Type B pancreatic cell (in vitro differentiated cells): ENCODE data around the gene NPTN. TPM values are rescaled to one million over a fixed set of nuclear protein-coding genes. Genes with fewer than 3 reads are reported as not detected.

Experiments
- DNase-seq: peaks from one replicate; pipeline ENCODE4 v3.0.0; 2021; ENCODE audit warnings: mixed read lengths; ENCODE audit not compliant: unreplicated experiment; ENCODE audit errors: extremely low spot score
- H3K27ac Mint-ChIP-seq: 2 replicates; pipeline ENCODE4 v1.8.0; 2021; ENCODE audit warnings: mild to moderate bottlenecking, mixed read lengths
- H3K27me3 Mint-ChIP-seq: 2 replicates; pipeline ENCODE4 v1.8.0; 2021; ENCODE audit warnings: mixed read lengths
- H3K36me3 Mint-ChIP-seq: 2 replicates; pipeline ENCODE4 v1.8.0; 2021; ENCODE audit warnings: mixed read lengths
- H3K4me1 Mint-ChIP-seq: one replicate; pipeline ENCODE4 v1.8.0; 2021; ENCODE audit warnings: mixed read lengths; ENCODE audit not compliant: unreplicated experiment
- H3K4me3 Mint-ChIP-seq: 2 replicates; pipeline ENCODE4 v1.8.0; 2021; ENCODE audit warnings: mild to moderate bottlenecking, mixed read lengths
- H3K9me3 Mint-ChIP-seq: 2 replicates; pipeline ENCODE4 v1.8.0; 2021; ENCODE audit warnings: mixed read lengths
- total RNA-seq: library from RNA; stranded (reverse); gene quantifications from 2 replicates; pipeline ENCODE4 v1.2.1, GENCODE V29; 2021; ENCODE audit warnings: low replicate concordance
- TF ChIP-seq, protein P1 (sequence below): fragments of 200-600 bp; sonication (generic); conservative IDR thresholded peaks from 2 replicates; pipeline ENCODE4 v1.5.0; 2021; ENCODE audit warnings: antibody characterized with exemption, mild to moderate bottlenecking

Gene NPTN
- total RNA-seq, 1 donor from 2014 or later = 89.6 TPM

DNA sequence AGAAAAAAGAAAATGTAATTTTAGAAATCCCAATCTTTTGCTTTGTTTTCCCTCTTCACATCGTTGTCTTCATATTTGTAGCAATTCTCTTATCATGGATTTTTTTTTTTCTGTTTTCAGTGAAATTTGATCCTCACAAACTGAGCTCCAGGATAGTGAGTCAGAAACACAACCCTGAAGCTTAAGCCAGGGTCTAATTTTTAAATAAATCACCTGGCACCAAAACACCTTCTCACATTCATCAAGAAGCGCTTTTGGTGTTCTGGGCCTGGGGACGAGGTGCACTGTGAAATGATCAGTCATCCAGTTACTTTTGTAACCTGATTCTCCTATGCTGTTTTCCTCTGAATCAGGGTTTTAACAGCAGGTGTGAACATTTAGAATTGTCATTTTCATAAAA, 102.5 kb downstream of the NPTN start:
- Mint-ChIP-seq H3K27ac (no peak overlapping the region), H3K9me3 (peaks cover 3% of the 10 kb centered on the region), H3K4me1 (no peaks in the 10 kb centered on the region), H3K4me3 (no peak overlapping the region), H3K36me3 (no peaks in the 10 kb centered on the region), H3K27me3 (no peaks in the 10 kb centered on the region)
- no peak for DNase-seq
- TF ChIP-seq, protein P1, sequence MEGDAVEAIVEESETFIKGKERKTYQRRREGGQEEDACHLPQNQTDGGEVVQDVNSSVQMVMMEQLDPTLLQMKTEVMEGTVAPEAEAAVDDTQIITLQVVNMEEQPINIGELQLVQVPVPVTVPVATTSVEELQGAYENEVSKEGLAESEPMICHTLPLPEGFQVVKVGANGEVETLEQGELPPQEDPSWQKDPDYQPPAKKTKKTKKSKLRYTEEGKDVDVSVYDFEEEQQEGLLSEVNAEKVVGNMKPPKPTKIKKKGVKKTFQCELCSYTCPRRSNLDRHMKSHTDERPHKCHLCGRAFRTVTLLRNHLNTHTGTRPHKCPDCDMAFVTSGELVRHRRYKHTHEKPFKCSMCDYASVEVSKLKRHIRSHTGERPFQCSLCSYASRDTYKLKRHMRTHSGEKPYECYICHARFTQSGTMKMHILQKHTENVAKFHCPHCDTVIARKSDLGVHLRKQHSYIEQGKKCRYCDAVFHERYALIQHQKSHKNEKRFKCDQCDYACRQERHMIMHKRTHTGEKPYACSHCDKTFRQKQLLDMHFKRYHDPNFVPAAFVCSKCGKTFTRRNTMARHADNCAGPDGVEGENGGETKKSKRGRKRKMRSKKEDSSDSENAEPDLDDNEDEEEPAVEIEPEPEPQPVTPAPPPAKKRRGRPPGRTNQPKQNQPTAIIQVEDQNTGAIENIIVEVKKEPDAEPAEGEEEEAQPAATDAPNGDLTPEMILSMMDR = no peak

DNA sequence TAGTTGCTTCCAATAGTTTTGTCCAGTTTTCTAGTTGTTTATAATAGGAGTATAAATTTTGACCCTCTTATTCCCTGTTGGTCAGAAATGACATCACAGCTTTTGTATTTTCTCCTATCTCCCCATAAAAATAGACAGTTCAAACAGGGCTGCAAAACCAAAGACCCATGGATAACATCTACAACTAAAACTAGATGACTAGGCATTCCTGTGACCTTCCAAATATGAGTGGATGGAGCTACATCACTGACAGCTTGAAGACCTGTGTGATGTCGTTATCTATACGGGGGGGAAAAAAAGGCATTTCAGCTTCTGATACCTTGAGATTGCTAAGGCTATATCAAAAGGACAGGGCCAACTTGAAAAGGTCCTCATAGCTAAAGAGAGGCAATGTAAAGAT, 105.6 kb downstream of the NPTN start:
- Mint-ChIP-seq H3K4me3 (no peak overlapping the region), H3K27ac (no peak overlapping the region), H3K36me3 (no peaks in the 10 kb centered on the region), H3K4me1 (no peaks in the 10 kb centered on the region), H3K9me3 (peaks cover 3% of the 10 kb centered on the region), H3K27me3 (no peaks in the 10 kb centered on the region)
- no peak for DNase-seq
- TF ChIP-seq, protein P1 = no peak

DNA sequence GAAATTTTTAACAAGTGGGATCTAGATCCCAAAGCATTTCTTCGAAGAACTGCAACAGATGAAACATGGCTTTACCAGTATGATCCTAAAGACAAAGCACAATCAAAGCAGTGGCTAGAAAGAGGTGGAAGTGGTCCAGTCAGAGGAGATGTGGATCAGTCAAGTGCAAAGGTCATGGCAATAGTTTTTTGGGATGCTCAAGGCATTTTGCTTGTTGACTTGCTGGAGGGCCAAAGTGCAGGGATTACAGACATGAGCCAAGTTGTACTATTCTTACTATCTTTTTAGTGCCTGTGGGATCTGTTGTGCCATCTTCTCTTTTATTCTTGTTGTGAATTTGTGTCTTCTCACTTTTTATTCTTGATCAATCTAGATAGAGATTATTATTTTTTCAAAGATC, 108.3 kb downstream of the NPTN start:
- Mint-ChIP-seq H3K36me3 (no peaks in the 10 kb centered on the region), H3K27ac (no peak overlapping the region), H3K4me1 (no peaks in the 10 kb centered on the region), H3K4me3 (no peak overlapping the region), H3K27me3 (no peaks in the 10 kb centered on the region), H3K9me3 (no peaks in the 10 kb centered on the region)
- no peak for DNase-seq
- TF ChIP-seq, protein P1 = no peak

DNA sequence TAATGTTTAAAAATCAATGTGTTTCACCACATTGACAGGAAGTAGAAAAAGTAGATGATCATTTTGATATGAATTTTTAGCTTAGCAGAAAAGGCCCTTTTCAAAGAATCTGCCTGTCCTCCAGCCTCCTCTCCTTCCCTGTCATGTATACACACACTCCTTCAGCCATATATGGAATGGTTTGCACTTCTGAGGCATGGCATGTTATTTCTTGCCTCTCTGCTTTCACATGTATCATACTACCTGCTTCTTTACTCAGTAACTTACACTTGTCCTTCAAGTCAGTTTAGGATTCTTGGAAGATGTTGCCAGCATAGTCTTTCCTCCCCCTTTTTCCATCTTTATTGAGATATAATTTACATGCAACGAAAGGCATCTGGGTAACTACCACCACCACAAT, 111.2 kb downstream of the NPTN start:
- Mint-ChIP-seq H3K4me3 (no peak overlapping the region), H3K27ac (no peak overlapping the region), H3K4me1 (no peaks in the 10 kb centered on the region)

DNA sequence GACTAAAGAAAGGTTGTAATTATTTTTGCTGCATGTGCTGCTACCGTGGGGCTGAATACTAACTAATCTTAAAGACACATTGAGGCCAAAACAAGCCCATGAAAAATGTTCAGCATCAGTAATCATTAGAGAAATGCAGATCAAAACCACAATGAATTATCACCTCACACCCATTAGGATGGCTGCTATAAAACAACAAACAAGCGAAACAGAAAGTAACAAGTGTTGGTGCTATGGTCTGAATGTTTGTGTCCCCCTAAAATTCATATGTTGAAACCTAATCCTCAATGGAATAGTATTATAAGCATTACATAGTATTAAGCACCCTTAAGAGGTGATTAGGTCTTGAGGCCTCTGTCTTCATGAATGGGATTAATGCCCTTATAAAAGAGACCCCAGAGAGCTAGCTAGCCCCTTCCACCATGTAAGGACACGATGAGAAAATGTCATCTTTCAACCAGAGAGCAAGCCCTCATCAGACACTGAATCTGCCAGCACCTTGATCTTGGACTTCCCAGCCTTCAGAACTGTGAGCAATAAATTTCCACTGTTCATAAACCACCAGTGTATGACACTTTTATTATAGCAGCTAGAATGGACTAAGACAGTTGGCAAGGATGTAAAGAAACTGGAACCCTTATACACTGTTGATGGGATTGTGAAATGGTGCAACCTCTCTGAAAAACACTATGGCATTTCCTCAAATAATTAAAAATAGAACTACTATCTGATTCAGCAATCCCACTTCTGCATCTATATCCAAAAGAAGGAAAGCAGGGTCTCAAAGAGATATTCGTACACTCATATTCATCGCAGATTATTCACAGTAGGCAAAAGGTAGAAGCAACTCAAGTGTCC, 114.1 kb downstream of the NPTN start:
- Mint-ChIP-seq H3K4me1 (no peaks in the 10 kb centered on the region), H3K27me3 (no peaks in the 10 kb centered on the region), H3K36me3 (no peaks in the 10 kb centered on the region), H3K9me3 (no peaks in the 10 kb centered on the region), H3K4me3 (no peak overlapping the region), H3K27ac (no peak overlapping the region)
- no peak for DNase-seq
- TF ChIP-seq, protein P1 = no peak

More for the DNA sequence above, 111.2 kb downstream of the NPTN start:
- Mint-ChIP-seq H3K27me3 (no peaks in the 10 kb centered on the region), H3K9me3 (no peaks in the 10 kb centered on the region), H3K36me3 (no peaks in the 10 kb centered on the region)
- TF ChIP-seq, protein P1 = no peak
- DNase-seq = no peak
